GM21825 (cell line): ENCODE data around the gene C6orf136.
"Not testable (repeated sequence)": the region's sequence is repeated elsewhere in the genome, so short reads cannot be mapped to it uniquely, and the experiment has no call there.

Experiments used
- ATAC-seq: cut with Tn5 transposase; IDR thresholded peaks from one replicate; pipeline ENCODE4 v1.9.1; 2021; ENCODE audit warnings: mild to moderate bottlenecking, moderate library complexity; ENCODE audit not compliant: unreplicated experiment

Gene C6orf136

DNA sequence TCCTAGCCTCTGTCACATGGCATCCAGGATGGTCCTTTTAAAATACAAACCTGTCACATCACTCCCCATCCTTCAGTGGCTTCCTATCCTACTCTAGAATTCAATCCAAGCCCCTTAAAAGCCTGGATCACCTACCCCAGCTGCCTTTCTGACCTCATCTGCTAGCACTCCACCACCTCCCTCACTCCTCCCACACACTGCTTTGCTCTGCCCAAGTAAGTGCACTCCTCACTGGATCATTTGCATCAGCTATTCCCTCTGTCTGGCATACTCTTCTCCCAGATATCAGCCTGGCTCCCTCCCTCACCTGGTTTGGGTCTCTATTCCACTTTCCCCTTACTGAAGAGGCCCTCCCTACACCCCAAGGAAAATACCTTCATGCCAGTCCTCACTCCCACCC is 10.5 kb downstream of the C6orf136 start:
- no peak for ATAC-seq

DNA sequence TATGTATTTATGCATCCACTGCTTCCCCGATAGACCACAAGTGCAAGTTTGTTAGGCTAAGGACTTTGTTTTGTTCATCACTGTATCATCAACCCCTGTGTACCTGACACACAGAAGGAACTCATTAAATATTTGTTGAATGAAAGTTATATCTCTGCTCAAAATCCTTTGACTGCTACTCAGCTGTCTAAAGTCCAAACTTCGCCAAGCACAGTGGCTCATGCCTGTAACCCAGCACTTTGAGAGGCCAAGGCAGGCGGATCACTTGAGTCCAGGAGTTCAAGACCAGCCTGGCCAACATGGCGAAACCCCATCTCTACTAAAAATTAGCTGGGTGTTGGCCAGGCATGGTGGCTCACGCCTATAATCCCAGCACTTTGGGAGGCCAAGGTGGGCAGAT is 11.0 kb downstream of the C6orf136 start:
- not testable (repeated sequence) for ATAC-seq

DNA sequence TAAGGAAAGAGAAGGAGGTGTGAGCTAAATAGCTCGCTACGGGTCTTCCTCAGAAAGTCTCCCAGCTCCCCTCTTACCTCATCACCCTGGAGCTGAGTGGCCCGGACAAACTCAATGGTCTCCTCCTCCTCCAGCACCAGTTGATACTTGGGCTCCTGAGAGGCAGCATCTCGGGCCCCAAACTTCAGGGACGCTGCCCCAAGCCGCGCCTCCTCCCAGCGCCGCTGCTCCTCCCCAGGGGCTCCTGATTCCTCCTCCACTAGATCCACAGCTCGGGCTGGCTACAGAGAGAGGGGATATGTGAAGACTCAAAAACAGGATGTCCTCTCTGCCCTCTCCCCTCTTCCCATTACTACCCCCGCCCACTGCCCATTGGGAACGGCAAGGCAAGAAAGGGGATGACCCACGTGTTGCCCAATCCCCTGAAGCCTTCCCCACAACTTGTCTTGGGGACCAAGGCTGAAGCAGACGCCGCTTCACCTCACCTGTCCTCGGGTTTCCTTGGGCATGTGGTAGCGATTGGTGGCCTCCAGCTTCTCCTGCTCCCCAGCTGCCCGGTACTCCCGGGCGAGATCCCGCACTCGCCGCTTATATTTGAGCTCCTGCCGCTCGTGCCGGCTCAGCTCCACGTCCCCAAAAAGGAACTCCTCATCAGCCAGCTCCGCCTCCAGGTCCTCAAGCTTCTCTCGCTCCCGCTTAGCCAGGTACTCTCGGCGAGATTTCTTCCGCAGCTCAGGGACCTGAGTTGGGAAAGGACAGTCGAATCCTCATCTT is 18.2 kb downstream of the C6orf136 start:
- no peak for ATAC-seq

DNA sequence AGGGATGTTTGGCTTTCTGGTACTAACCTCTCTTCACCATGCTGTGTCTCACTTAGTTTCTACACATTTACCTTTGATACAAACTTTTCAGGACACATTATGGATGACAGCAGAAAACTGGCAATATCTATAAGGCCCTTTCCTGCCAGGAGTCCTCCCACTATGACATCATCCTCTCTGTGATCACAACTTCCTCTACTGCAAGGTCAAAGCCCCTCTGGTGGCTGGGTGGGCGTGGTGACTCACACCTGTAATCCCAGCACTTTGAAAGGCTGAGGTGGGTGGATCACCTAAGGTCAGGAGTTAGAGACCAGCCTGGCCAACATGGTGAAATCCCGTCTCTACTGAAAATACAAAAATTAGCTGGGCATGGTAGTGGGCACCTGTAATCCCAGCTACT is 19.4 kb downstream of the C6orf136 start:
- not testable (repeated sequence) for ATAC-seq

DNA sequence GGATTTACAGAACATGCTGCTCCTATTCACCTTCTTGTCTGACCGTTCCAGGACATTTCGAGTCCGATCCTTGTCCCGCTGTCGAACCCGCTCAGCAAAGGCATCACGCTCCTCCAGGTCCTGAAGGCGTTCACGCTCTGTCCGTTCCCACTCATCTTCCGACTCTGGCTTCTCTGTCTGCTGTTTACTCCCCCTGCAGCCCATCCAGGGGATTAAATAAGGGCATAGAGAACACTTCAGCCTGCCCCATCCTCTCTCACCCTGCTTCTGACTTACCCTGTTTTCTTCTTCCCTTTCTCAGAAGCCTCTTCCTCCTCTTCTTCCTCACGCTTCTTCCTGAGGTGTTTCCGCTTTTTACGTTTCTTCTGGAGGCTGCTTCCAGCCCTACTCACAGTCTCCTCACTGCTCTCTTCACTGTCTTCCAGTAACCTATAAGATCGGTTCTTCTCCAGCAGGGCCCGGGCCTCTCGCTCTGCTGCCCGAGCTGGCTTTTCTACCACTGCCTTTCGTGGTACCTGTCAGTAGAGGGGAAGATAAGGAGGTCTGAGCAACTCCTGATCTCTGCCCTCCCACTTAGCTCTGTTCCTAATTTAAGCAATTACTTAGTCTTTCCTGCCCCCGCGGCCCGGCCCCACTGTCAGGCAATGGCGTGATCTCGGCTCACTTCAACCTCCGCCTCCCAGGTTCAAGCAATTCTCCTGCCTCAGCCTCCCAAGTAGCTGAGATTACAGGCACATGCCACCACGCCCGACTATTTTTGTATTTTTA is 24.0 kb downstream of the C6orf136 start:
- ATAC-seq: no peak

DNA sequence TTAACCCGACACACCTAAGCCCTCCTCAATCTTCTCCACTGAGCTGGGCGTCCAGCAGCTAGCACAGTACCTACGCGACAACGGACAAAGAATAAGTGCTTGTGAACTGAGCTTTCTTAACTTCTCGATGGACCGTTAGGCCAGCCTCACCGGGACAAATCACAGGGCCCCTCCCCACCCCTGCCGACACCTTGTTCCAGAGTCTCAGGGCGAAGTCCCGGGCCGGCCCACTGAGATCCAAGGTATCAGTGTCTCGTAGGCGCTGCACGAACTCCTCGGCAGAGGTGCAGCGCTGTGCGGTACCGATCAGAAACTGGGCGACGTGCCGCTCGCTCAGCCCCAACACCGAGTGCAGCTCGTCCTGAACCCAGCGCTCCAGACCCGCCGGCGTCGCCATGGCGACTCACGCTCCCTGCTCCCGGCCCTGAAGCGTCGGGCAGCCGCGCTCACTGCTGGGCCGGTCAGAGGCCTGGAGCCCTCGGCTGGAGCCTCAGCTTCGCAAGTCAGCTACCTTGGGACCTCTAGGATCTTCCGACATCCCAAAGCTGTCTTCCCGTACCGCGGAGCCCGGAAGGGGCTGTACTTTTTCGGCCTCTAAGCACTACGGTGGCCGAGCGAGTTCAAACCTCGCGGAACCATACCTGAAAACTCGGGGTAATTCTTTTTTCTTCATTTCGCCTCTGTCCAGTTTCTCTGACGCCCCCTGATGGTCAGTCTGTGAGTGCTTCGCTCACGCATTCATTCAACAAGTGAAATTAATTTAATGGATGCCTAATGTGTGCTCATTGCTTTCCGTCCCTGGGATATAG is 25.7 kb downstream of the C6orf136 start, which contains the start of gene DHX16:
Gene DHX16 (minus strand): TSS at position 562 of the 809 bp plus-strand sequence. CDS start 165 bp downstream, at position 397.
- ATAC-seq: peak; percentile 71

DNA sequence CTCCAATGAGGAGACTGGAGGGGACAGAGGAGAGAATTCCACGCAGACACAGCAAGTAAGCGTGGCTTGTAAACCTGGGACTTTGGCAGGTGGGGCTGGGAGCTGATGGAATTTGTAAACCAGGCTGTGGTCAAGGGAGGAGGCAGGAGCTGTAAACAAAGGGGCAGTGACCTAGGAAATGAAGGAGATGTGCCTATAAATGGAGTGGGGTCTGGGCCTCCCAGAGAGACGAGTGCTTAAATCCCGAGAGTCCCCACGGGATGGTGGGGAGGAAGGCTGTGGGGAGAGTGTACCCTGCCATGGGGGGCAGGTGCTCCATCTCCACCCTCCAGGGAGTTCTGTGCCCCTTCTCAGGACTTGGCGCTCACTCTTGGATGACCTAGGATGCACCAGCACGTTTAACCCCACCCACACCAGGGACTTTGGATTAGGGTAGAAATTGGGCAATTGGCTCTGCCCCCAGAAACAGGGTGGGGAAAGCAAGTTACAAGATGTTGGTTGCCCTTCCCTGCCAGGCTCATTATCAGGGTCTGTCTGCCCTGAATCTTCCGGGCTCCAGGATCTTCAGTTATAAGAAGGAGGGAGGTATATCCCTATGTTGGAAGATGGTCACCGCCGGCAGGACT is 29.8 kb downstream of the C6orf136 start:
- ATAC-seq: no peak

DNA sequence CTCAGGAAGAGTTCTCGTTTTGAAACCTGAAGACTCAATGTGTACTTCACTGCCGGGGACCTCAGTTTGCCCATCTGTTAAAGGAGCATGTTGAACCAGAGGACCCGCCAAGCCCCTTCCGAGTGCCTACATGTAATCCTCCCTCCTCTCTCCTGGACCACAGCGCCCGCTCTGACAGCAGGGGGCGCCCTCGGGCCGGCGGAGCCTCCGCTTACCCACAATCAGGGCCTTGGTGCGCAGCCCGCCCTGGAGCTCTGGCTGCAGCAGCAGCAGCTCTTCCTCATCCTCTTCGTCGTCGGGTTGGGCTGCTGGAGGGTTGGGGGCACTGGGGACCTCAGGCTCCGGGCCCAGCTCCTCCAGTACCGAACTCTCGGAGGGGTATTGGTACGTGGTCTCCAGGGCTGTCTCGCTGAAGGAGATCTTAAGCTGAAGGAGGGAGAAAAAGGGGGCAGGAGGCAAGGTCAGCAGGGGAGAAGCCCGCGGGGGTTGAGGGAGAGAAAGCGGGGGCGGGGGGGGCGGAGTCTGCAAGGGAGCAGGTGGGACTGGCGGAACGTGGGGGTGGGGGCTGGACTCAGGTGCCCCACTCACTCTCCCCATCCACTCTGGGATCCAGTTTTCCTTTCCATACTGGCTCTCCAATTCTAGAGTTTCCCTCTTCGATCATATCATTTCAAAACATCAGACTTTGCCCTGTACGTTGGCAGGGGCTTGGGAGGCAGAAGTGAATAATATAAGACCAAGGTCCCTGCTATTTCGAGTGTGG is 32.2 kb downstream of the C6orf136 start:
- ATAC-seq: peak; percentile 36

DNA sequence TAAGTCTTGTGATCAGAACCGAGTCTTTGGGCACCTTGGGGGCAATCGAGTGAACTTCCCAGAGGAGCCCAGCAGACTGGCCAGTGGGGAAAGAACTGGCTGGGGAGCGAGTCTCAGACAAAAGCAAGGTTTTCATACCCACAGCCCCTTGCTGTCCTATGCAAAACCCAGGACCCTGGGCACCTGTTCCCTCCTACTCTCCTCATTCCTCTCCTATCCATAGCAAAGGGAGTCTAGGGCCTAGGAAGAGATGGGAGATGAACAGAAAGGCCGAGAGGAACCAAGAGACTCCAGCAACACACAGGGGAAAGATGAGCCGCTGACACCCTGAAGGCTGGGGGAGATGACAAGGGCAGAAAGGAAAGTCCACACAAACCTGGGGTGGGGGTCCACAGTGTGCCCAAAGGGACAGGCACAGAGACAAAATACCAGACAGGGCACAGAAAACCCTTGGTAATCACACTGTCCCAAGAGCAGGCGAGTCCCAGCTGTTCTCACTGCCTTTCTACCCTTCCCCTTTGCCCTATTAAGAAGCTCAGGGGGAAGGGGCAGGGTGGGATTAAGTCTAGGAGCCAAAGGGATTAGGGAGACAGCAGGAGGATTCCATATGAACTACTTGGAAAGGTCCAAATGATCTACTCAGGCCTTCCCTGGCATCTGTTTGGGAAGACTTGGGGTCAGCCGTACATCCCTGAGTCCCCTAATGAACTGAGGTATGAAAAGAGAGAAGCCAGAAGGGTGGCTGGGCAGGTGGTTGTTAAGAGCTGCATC is 33.0 kb downstream of the C6orf136 start:
- ATAC-seq: no peak

DNA sequence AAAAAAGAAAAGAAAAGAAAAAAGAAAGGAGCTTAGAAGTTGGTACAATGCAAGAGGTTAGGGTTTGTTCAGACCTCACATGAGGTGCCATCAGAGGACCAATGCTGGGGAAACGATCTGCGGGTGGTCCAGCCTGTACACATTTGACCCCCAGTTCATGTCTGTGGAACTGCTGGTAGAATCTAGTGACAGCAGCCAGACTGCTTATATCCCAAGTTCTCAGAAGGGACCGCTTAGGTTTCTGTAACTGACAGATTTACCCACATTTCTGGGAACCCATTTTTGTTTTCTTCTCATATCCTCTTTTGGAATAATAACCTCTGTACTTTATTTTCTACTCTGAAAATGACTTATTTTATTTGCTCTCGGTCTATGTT is 34.8 kb downstream of the C6orf136 start:
- ATAC-seq: no peak

DNA sequence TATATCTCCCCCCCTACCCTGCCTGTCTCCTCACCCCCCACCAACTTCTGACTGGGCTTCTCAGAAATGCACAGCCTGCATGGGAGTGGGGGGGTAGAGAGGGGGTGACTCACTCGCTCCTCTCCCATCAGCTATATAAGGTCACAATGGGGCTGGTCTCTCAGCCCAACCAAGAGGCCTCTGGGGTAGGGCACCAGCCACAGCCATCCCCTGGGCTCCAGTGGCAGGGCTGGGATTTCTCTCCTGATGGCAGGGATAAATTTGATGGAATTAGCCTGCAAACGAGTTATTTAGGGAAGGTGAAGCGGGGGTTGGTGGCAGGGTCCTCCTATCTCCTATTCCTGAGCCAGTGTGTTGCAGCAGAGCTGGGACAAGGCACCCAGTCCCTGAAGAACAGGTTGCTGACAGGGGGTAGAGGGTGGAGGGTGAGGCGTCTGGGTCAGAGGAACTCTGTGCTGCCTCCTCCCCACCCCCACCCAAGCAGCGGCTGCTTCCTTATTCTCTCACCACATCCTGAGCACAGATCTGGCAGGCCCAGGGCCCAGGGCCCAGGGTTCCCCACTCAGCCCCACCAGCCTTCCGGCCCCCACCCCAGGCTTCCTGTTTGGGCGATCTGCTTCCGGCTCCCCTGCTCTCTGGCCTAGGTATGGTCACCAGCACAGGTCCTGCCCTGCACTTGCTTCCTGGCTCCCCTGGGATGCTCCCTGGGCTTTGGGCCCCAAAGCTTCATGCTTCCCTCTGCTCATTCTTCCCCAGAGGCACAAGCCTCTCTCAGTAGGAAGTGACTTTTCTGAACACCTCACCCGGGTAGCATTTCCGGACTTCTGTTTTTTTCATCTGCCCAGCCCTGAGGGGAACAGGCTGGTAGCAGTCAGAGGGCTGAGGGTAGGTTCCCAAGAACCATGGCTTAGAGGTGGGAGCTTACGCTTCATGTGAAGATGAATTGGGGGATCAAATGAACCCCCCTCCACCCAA is 35.5 kb downstream of the C6orf136 start:
- ATAC-seq: peak; percentile 37

DNA sequence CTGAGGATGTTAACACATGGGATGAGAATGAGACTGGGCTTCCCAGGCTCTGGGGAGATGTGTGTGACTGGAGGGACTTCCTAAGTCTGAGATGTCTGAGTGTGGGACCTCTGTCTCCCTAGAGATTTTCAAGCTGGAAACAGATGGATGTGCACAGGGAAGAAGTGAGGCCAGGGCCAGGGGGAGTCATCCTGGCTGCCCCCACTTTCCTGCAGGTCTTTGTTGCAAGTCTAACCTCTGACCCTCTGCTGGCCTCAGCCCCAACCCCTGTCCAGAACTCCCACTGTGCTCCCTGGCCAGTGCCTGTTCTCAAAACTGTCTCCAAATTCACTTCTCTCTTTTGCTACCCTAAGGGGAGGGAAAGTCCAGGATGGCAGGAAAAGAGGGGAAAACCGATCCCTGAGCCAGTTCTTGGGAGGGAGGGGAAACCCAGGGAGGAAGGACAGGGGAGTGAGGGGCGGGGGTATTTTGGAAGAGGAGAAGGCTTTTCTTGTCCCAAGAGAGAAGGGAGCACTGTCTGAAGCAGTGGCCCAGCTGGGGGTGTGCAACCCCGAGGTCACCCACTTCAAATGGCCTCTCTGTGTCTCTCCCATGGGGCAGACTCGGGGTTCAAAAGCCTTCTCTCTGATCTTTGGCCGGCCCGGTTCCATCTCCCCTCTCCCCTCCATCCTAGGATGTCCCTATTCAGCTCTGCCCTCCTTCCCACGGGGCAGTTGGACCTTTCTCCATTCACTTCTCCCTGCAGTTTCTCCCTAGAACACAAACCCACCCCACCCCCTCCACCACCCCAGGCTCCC is 36.4 kb downstream of the C6orf136 start:
- no peak for ATAC-seq

DNA sequence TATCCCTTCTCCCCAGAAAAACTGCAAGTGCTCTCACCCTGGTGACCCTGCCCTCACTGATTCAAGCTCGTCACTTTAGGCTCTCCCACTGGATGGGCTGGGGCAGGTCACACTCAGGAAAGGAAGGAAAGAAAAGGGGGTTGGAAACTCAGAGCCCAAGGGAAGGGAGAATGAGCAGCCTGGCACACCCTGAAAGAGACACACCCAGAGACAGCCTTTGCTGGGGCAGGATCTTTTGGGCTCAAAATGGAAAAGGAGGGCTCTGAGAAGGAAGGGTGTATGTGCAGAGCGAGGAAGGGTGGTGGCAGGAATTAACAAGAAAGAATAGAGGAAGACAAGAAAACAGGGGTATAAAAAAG is 37.0 kb downstream of the C6orf136 start:
- ATAC-seq: no peak

DNA sequence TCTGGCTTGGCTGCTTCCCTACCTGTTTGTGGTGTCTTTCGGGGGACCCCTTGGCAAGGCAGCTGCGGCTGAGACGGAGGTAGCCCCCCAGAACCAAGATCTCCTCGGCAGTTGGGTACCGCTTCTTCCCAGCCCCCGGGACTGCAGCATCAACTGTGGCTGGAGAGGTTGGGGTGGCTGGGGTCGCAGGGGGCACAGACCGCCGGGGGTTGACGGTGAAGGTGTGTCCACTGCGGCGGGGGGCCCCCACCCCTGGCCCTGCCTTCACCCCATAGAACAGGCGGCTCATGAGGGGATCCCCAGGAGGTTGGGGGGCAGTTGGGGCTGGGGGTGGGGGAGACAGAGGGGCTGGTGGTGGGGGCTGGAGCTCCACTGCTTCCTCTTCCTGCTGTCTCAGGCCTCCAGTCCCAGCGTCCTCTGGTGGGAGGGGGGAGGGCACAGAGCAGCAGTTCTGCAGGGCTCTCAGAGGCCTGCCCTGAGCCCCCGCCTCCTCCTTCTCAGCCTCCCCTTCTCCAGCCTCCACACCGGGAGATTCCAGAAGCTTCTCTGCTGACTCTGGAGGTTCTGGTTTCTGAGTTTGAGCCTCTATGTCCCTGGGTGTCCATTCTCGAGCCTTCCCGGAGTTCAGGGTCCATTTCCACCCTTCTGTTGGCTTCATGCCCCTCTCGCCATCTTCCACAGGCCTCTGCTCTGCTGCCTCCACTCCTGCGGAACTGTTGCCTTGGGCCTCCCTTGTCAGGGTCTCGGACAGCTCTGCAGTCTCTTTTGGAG is 37.6 kb downstream of the C6orf136 start:
- no peak for ATAC-seq

DNA sequence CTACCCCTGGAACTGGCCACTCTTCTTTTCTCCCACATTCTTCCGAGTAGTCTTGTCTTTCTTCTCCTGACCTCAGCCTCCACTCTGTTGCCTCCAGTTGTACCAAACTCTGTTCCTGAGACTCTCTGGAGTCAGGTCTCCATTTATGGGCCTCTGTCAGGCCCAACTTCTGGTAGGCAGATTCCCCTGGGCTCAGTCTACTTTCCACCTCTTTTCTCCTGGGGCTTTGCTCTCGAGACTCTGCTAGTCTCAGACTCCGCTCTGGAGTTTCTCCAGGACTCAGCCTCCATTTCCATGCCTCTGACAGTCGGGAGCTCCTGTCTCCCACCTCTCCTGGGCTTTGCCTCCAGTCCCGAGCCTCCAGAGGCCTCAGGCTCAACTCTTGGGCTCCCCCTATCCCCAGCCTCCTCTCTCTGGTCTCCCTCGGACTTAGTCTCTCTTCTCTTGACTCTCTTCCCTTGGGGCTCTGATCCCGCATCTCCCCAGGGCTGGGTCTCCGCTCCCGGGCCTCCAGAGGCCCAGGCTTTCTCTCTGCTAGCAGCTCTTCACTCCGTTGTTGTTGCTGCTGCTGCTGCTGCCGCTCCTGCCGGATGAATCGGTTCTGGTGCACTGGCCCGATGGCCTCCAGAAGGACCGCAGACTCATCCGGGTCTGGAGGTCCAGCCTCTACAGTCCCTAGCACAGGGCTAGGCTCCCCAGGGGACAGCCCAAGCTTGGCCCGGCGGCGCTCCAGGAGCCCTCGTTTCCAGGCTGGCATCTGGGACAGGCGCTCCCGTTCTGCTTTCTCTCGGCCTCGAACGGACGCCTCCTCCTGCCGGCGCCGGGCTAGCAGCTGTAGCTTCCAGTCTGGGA is 38.5 kb downstream of the C6orf136 start:
- no peak for ATAC-seq
